ENCODE results near the gene TBK1. TPM values are rescaled to one million over a fixed set of nuclear protein-coding genes. Genes with fewer than 3 reads are reported as not detected.
A peak's percentile ranks its signal among the peaks of the same experiment; 100 is the strongest.

The TBK1 gene
- total and polyA plus RNA-seq, 2 of the 13 experiments (the other 11 are each of a cell fraction or from before 2014, with no cell fraction given): 10.3 to 25.2 TPM

- TF ChIP-seq NFAT5 (CRISPR knock-in tag; IDR thresholded peaks at IDR 0.05) (no peak), PHF5A (CRISPR knock-in tag; IDR thresholded peaks at IDR 0.05; ENCODE audit: low read depth, unreplicated experiment) (no peak), ZFP36L2 (CRISPR knock-in tag; IDR thresholded peaks at IDR 0.05) (no peak), TSC22D2 (CRISPR knock-in tag; IDR thresholded peaks at IDR 0.05; ENCODE audit: borderline replicate concordance) (no peak), ZNF703 (CRISPR knock-in tag; IDR thresholded peaks at IDR 0.05; ENCODE audit: borderline replicate concordance) (no peak), ZNF598 (CRISPR knock-in tag; IDR thresholded peaks at IDR 0.05; ENCODE audit: borderline replicate concordance) (no peak), ZNF577 (CRISPR knock-in tag; IDR thresholded peaks at IDR 0.05; ENCODE audit: borderline replicate concordance, low read depth) (no peak), ZBTB37 (CRISPR knock-in tag; IDR thresholded peaks at IDR 0.05) (no peak), ZNF260 (CRISPR knock-in tag; IDR thresholded peaks at IDR 0.05; ENCODE audit: borderline replicate concordance, low read depth) (no peak), ZC3H13 (CRISPR knock-in tag; IDR thresholded peaks at IDR 0.05) (no peak), ZNF850 (CRISPR knock-in tag; conservative IDR thresholded peaks at IDR 0.05) (no peak), ZNF841 (CRISPR knock-in tag; IDR thresholded peaks at IDR 0.05; ENCODE audit: borderline replicate concordance) (no peak)
- TF ChIP-seq, protein P1, sequence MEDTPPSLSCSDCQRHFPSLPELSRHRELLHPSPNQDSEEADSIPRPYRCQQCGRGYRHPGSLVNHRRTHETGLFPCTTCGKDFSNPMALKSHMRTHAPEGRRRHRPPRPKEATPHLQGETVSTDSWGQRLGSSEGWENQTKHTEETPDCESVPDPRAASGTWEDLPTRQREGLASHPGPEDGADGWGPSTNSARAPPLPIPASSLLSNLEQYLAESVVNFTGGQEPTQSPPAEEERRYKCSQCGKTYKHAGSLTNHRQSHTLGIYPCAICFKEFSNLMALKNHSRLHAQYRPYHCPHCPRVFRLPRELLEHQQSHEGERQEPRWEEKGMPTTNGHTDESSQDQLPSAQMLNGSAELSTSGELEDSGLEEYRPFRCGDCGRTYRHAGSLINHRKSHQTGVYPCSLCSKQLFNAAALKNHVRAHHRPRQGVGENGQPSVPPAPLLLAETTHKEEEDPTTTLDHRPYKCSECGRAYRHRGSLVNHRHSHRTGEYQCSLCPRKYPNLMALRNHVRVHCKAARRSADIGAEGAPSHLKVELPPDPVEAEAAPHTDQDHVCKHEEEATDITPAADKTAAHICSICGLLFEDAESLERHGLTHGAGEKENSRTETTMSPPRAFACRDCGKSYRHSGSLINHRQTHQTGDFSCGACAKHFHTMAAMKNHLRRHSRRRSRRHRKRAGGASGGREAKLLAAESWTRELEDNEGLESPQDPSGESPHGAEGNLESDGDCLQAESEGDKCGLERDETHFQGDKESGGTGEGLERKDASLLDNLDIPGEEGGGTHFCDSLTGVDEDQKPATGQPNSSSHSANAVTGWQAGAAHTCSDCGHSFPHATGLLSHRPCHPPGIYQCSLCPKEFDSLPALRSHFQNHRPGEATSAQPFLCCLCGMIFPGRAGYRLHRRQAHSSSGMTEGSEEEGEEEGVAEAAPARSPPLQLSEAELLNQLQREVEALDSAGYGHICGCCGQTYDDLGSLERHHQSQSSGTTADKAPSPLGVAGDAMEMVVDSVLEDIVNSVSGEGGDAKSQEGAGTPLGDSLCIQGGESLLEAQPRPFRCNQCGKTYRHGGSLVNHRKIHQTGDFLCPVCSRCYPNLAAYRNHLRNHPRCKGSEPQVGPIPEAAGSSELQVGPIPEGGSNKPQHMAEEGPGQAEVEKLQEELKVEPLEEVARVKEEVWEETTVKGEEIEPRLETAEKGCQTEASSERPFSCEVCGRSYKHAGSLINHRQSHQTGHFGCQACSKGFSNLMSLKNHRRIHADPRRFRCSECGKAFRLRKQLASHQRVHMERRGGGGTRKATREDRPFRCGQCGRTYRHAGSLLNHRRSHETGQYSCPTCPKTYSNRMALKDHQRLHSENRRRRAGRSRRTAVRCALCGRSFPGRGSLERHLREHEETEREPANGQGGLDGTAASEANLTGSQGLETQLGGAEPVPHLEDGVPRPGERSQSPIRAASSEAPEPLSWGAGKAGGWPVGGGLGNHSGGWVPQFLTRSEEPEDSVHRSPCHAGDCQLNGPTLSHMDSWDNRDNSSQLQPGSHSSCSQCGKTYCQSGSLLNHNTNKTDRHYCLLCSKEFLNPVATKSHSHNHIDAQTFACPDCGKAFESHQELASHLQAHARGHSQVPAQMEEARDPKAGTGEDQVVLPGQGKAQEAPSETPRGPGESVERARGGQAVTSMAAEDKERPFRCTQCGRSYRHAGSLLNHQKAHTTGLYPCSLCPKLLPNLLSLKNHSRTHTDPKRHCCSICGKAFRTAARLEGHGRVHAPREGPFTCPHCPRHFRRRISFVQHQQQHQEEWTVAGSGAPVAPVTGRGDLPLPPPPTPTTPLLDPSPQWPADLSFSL (CRISPR knock-in tag; IDR thresholded peaks at IDR 0.05): no peak
- TF ChIP-seq, protein P2, sequence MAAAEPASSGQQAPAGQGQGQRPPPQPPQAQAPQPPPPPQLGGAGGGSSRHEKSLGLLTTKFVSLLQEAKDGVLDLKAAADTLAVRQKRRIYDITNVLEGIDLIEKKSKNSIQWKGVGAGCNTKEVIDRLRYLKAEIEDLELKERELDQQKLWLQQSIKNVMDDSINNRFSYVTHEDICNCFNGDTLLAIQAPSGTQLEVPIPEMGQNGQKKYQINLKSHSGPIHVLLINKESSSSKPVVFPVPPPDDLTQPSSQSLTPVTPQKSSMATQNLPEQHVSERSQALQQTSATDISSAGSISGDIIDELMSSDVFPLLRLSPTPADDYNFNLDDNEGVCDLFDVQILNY (CRISPR knock-in tag; conservative IDR thresholded peaks at IDR 0.05): peak; percentile 23; the same call in 1 of the 2 replicates
These were observed 48.0 kb upstream of the TBK1 start, which contains the start of gene XPOT (continued) for GRCh38 chr12:64403707-64404469.
